ENCODE data around the gene HTR3B. TPM values are rescaled to one million over a fixed set of nuclear protein-coding genes. Genes with fewer than 3 reads are reported as not detected.

The HTR3B gene
- total and polyA plus RNA-seq, 10 of the 15 experiments (the other 5 are each of a cell fraction or from before 2014, with no cell fraction given): not detected

DNA sequence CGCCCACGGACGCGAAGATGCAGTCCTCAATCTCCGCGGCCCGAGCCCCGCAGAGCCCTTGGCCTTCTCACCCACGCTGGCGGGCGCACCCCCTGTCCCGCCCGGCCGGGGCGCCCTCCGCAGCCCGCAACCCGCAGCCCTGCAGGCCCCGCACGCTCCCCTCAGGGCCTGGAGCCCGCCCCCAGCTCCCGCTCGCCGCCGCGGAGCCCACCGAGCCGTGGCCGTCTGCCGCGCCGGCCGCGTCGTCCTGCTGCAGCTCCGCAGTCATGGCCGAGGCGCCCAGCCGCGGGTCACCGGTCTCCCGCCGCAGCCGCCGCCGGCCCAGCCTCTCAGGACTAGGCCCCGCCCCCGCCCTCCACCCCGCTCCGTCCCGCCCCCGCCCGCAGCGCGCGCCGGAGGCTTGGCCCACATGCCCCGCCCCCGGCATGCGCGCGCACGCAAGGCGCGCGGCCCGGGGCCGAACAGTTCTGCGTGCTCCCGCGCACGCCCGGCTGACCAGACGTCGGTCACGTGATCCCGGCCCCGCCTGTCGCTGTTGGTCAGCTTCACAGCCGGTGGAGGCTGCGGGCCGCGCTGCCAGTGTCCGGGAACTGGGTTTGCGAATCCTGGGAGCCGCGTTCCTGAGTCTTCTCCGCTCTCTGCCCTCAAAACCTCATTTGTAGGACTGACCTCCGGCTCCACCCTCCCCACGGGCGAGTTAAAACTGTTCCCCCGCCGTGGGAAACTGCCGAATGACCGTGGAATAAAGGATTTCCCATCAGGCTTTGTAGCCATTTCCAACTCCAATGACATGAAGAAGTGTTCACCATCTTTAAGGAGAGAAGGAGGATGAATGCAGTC is 29.1 kb upstream of the HTR3B start, which contains the start of gene USP28 (continued):
- TF ChIP-seq, protein P1, sequence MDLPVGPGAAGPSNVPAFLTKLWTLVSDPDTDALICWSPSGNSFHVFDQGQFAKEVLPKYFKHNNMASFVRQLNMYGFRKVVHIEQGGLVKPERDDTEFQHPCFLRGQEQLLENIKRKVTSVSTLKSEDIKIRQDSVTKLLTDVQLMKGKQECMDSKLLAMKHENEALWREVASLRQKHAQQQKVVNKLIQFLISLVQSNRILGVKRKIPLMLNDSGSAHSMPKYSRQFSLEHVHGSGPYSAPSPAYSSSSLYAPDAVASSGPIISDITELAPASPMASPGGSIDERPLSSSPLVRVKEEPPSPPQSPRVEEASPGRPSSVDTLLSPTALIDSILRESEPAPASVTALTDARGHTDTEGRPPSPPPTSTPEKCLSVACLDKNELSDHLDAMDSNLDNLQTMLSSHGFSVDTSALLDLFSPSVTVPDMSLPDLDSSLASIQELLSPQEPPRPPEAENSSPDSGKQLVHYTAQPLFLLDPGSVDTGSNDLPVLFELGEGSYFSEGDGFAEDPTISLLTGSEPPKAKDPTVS (IDR thresholded peaks at IDR 0.05; ENCODE audit: low read depth, low read length): no peak
- TF ChIP-seq FOXM1 (IDR thresholded peaks at IDR 0.05; ENCODE audit: low read depth, low read length): no peak
- TF ChIP-seq, protein P2, sequence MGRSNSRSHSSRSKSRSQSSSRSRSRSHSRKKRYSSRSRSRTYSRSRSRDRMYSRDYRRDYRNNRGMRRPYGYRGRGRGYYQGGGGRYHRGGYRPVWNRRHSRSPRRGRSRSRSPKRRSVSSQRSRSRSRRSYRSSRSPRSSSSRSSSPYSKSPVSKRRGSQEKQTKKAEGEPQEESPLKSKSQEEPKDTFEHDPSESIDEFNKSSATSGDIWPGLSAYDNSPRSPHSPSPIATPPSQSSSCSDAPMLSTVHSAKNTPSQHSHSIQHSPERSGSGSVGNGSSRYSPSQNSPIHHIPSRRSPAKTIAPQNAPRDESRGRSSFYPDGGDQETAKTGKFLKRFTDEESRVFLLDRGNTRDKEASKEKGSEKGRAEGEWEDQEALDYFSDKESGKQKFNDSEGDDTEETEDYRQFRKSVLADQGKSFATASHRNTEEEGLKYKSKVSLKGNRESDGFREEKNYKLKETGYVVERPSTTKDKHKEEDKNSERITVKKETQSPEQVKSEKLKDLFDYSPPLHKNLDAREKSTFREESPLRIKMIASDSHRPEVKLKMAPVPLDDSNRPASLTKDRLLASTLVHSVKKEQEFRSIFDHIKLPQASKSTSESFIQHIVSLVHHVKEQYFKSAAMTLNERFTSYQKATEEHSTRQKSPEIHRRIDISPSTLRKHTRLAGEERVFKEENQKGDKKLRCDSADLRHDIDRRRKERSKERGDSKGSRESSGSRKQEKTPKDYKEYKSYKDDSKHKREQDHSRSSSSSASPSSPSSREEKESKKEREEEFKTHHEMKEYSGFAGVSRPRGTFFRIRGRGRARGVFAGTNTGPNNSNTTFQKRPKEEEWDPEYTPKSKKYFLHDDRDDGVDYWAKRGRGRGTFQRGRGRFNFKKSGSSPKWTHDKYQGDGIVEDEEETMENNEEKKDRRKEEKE (IDR thresholded peaks at IDR 0.05): 0 out of 2 replicates have a peak, but pooled peaks have one; percentile 45
- TF ChIP-seq, protein P3, sequence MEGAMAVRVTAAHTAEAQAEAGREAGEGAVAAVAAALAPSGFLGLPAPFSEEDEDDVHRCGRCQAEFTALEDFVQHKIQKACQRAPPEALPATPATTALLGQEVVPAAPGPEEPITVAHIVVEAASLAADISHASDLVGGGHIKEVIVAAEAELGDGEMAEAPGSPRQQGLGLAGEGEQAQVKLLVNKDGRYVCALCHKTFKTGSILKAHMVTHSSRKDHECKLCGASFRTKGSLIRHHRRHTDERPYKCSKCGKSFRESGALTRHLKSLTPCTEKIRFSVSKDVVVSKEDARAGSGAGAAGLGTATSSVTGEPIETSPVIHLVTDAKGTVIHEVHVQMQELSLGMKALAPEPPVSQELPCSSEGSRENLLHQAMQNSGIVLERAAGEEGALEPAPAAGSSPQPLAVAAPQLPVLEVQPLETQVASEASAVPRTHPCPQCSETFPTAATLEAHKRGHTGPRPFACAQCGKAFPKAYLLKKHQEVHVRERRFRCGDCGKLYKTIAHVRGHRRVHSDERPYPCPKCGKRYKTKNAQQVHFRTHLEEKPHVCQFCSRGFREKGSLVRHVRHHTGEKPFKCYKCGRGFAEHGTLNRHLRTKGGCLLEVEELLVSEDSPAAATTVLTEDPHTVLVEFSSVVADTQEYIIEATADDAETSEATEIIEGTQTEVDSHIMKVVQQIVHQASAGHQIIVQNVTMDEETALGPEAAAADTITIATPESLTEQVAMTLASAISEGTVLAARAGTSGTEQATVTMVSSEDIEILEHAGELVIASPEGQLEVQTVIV (IDR thresholded peaks at IDR 0.05; ENCODE audit: borderline replicate concordance, partially characterized antibody): no peak
- peak; percentile 50; the same call in 1 of the 2 replicates for TF ChIP-seq RB1 (IDR thresholded peaks at IDR 0.05; ENCODE audit: borderline replicate concordance)
- peak; percentile 17; the same call in 1 of the 2 replicates for TF ChIP-seq BACH1 (IDR thresholded peaks at IDR 0.05; ENCODE audit: borderline replicate concordance)
- no peak for TF ChIP-seq EZH2 (IDR thresholded peaks at IDR 0.05; ENCODE audit: borderline replicate concordance, control insufficient read depth, low read depth, low read length)
- TF ChIP-seq SRF (IDR thresholded peaks at IDR 0.05; ENCODE audit: low read depth in 2 of 2, low read length in 2 of 2): no peak
- peak; percentile 54 to 56; a peak in 3 of 4 replicates for TF ChIP-seq IKZF2 (IDR thresholded peaks at IDR 0.05)
- no peak for TF ChIP-seq ZNF622 (IDR thresholded peaks at IDR 0.05)
- TF ChIP-seq, protein P4, sequence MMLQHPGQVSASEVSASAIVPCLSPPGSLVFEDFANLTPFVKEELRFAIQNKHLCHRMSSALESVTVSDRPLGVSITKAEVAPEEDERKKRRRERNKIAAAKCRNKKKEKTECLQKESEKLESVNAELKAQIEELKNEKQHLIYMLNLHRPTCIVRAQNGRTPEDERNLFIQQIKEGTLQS (IDR thresholded peaks at IDR 0.05; ENCODE audit: borderline replicate concordance, extremely low read depth, low read depth, low read length): peak; percentile 55; the same call in 1 of the 2 replicates
- TF ChIP-seq, protein P5, sequence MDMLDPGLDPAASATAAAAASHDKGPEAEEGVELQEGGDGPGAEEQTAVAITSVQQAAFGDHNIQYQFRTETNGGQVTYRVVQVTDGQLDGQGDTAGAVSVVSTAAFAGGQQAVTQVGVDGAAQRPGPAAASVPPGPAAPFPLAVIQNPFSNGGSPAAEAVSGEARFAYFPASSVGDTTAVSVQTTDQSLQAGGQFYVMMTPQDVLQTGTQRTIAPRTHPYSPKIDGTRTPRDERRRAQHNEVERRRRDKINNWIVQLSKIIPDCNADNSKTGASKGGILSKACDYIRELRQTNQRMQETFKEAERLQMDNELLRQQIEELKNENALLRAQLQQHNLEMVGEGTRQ (IDR thresholded peaks at IDR 0.05; ENCODE audit: borderline replicate concordance, low read depth, low read length): peak; percentile 90
- peak; percentile 94 for TF ChIP-seq POLR2A (IDR thresholded peaks at IDR 0.05; ENCODE audit: low read depth, low read length)
- TF ChIP-seq EED (IDR thresholded peaks at IDR 0.05; ENCODE audit: low read depth): no peak
- TF ChIP-seq, protein P6, sequence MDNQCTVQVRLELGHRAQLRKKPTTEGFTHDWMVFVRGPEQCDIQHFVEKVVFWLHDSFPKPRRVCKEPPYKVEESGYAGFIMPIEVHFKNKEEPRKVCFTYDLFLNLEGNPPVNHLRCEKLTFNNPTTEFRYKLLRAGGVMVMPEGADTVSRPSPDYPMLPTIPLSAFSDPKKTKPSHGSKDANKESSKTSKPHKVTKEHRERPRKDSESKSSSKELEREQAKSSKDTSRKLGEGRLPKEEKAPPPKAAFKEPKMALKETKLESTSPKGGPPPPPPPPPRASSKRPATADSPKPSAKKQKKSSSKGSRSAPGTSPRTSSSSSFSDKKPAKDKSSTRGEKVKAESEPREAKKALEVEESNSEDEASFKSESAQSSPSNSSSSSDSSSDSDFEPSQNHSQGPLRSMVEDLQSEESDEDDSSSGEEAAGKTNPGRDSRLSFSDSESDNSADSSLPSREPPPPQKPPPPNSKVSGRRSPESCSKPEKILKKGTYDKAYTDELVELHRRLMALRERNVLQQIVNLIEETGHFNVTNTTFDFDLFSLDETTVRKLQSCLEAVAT (IDR thresholded peaks at IDR 0.05): no peak
- TF ChIP-seq TAF1 (IDR thresholded peaks at IDR 0.05; ENCODE audit: borderline replicate concordance, low read depth, low read length): peak; percentile 73; the same call in 1 of the 2 replicates
- no peak for TF ChIP-seq TCF7 (IDR thresholded peaks at IDR 0.05; ENCODE audit: borderline replicate concordance)

All from GM12878 (cell line).